ENCODE measurements around the gene DET1. TPM values are rescaled to one million over a fixed set of nuclear protein-coding genes. Genes with fewer than 3 reads are reported as not detected.
"Not testable (repeated sequence)": the region's sequence is repeated elsewhere in the genome, so short reads cannot be mapped to it uniquely, and the experiment has no call there.

The DET1 gene
- total RNA-seq, 1 donor from 2014 or later: 6.2 TPM

DNA sequence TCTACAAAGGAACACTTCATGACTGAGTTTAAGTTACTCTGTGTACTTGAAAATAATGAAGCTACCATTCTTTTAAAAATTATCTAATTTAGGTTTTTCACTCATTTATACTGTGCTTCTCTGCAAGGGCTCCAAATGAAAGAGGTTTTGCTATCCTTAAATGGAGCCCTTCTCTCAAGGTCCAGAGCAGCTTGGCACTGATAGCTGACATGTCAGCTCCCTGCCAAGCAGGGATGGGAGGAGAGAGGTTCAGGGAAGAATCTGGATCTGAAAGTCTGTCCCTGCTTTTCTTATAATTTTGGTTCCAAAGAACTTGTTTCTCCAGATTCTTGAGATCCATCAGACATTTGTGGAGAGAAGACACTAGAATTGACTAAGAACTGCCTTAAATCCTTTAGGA, 39.9 kb downstream of the DET1 start:
- intact Hi-C loops (cut with DNase I): no loop called here

DNA sequence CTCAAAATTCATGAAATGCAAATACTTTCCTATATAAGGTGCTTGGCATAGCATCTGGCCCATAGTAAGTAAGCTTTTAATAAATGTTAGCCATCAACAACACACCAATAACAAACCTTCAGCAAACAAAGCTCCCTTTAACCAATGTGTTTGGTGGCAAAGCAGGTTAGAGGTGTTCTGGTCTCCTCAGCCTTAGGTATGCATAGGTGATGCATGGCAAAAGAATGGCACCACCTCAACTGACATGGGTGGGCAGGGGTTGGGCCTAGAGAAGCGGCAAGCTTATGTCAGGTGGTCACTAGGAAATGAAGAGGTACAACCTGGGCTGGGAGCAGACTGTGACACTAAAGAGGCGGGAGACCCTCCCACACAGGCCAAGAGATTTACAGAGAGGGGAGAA, 40.8 kb downstream of the DET1 start:
- intact Hi-C loops (cut with DNase I): no loop called here

More for the DNA sequence above, 39.9 kb downstream of the DET1 start:
- no peak for DNase-seq (ENCODE audit: low spot score)

GRCh38 chr15:88504445-88504844, 42.0 kb downstream of the DET1 start:
- DNase-seq (ENCODE audit: low spot score): no peak
- intact Hi-C loops (cut with DNase I): no loop called here

More for the DNA sequence above, 40.8 kb downstream of the DET1 start:
- no peak for DNase-seq (ENCODE audit: low spot score)

DNA sequence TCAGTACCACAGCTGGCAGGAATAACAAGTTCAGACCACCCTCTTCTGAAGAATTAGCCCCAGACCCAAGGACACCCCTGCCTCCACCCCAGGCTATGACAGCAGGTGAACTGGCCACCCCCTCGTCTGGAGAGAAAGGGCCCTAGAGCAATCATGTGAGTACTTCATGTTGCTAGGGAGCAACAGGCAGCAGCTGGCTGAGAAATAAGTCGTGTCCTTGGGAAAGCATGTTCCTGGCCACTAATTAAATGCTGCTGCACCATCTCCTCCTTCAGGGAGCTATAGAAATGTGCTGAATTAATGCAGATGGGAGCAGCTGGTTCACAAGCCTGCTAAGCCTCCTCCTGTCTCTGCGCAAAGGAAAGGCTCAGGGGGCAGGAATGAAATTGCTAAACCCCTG, 47.5 kb downstream of the DET1 start:
- intact Hi-C loops (cut with DNase I): loop anchor here (5.0 kb wide), 1 partner anchor 73 kb away; no protein-coding TSS in a partner anchor
- DNase-seq (ENCODE audit: low spot score): no peak

GRCh38 chr15:88497109-88497765, 49.2 kb downstream of the DET1 start:
- no peak for DNase-seq (ENCODE audit: low spot score)
- intact Hi-C loops (cut with DNase I): loop anchor here (5.0 kb wide), 1 partner anchor 75 kb away; no protein-coding TSS in a partner anchor

- DNase-seq (ENCODE audit: low spot score): no peak
- intact Hi-C loops (cut with DNase I): no loop called here
Observed at GRCh38 chr15:88493844-88494243, 52.6 kb downstream of the DET1 start.

DNA sequence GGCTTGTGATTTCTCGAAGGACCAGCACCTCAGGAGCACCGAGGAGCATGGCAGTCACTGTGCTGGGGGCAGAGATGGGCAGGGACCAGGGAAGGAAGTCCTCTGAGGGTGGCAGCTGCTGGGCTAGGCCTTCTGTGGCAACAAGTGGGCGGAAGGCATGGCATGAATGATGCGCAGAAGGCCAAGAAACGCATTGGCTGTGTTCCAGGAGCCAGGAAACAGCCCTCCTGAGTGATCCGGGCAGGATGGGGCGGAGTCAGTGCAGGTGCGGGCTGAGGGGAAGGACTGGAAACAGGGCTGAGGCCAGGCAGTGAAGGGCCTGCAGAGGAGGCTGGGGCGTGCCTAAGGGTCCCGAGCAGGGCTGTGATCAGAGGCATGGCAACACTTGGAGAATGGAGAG, 55.3 kb downstream of the DET1 start:
- intact Hi-C loops (cut with DNase I): no loop called here
- no peak for DNase-seq (ENCODE audit: low spot score)

DNA sequence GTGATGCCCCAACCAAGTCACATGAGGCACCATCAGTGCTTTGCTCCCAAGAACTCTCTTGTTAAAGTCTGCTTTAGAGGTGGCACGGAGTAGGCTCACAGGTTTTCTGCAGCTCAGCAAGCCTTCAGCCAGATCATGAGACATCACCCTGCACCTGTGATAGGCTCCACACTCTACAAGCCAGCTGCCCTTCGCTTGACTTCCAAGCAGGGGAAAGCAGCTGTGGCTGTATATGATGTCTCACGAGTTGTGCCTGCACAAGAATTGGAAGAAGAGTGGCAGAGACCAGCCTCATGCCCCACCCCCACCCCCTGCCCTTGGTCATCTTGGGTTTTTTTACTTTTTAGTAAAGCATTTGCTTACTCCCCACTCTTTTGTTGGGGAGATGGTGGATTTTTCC, 56.4 kb downstream of the DET1 start:
- intact Hi-C loops (cut with DNase I): no loop called here
- DNase-seq (ENCODE audit: low spot score): no peak

DNA sequence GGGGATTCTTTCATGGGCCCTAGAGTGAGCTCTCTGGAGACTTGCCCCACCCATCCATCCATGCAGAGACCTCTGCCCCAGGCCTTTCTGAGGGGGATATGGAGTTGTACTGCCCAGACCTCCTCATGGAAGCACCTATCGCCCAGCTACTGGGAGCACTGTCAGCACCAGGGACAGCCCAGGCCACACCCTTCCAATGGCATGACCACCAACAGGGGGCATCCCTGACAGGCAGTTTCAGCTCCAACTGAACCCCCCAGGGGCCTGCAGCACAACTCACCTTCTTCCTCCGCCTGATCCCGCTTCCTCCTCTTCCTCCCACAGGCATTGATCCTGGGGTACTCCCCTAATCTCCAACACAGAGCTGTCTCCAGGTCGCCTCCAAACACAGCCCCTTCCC, 57.2 kb downstream of the DET1 start:
- intact Hi-C loops (cut with DNase I): no loop called here
- DNase-seq (ENCODE audit: low spot score): no peak

DNA sequence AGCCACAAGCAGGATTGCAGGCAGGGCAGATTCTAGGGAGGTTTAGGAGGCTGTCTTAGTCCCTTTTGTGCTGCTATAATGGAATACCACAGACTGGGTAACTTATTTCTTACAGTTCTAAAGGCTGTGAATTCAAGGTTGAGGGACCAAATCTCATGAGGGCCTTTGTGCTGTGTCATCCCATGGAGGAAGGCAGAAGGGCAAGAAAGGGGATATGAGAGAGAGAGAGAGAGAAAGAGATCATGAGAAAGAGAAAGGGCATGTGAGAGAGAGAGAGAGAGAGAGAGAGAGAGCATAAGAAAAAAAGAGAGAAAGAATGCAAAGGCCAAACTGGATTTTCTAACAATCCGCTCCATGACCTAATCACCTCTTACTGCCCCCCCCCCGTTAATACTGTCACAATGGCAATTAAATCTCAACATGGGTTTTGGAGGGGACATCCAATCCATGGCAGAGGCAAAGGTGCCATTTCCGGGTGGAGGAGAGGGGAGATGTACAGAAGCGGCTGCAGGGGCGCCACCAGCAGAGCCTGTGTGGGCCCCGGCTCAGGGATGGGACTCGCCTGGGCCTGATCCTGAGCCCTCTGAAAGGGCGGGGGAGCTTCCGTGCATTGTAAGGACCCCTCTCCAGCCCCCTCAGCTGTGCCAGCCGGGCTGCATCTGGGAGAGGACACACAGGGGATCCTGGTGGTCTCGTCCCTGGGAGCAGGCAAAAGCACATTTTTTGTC, 58.5 kb downstream of the DET1 start:
- no peak for DNase-seq (ENCODE audit: low spot score)
- intact Hi-C loops (cut with DNase I): no loop called here

DNA sequence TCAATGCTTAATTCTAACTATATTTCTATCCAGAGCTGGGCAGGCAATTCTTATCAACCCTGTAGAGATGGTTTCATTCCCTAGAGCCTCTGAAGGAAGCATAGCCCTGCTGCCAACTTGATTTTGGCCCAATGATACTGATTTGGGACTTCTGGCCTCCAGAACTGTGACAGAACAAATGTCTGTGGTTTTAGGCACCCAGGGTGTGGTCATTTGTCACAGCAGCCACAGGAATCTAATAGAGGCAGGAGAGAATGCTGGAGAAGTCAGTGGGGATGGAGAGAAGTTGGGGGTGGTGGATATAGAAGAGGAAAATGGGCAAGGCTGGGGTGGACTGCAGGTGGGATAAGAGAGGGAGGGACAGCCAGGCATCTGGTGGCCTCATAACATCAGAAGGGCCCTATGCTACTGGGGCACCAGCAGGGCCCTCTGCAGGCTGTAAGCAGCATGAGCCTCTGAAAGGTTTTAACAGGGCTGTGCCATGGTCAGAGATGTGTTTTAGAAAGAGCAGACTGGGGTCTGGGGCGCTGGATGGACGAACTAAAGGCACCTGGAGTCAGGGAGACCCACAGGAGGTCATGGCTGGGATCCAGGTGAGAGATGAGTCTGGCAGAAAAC, 59.2 kb downstream of the DET1 start:
- intact Hi-C loops (cut with DNase I): no loop called here
- DNase-seq (ENCODE audit: low spot score): no peak

GRCh38 chr15:88484682-88485331, 61.7 kb downstream of the DET1 start:
- intact Hi-C loops (cut with DNase I): no loop called here
- no peak for DNase-seq (ENCODE audit: low spot score)

- no peak for DNase-seq (ENCODE audit: low spot score)
- intact Hi-C loops (cut with DNase I): no loop called here
Observed at GRCh38 chr15:88482263-88482662, 64.2 kb downstream of the DET1 start.

DNA sequence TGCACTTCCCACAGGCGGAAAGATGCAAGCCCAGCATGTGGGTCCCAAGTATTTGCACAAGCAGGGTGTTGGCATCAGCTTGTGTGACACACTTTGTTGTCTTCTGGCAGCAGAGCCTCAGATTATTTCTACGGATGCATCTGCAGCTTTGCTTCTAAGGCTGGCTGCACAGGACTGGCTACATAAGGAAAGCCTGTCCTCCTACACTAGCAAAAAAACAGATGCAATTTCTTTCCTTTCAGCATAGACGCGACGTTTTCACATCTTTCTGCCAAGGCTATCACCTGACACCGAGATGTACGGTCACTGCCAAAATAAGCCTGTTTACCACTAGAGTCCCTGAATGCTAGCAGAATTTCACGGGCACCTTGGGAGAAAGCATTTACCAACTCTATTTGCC, 65.5 kb downstream of the DET1 start:
- intact Hi-C loops (cut with DNase I): no loop called here
- DNase-seq (ENCODE audit: low spot score): no peak

- intact Hi-C loops (cut with DNase I): loop anchor here (10.0 kb wide), 1 partner anchor 356 kb away; no protein-coding TSS in a partner anchor
- DNase-seq (ENCODE audit: low spot score): no peak
Observed at GRCh38 chr15:88479169-88479568, 67.3 kb downstream of the DET1 start.

GRCh38 chr15:88477904-88478303, 68.6 kb downstream of the DET1 start:
- no peak for DNase-seq (ENCODE audit: low spot score)
- intact Hi-C loops (cut with DNase I): loop anchor here (10.0 kb wide), 1 partner anchor 357 kb away; no protein-coding TSS in a partner anchor

GRCh38 chr15:88477126-88477525, 69.4 kb downstream of the DET1 start:
- no peak for DNase-seq (ENCODE audit: low spot score)
- intact Hi-C loops (cut with DNase I): loop anchor here (10.0 kb wide), 1 partner anchor 358 kb away; no protein-coding TSS in a partner anchor

- intact Hi-C loops (cut with DNase I): loop anchor here (1.0 to 10.0 kb wide), 2 partner anchors 139 to 358 kb away; no protein-coding TSS in a partner anchor
- no peak for DNase-seq (ENCODE audit: low spot score)
Observed at GRCh38 chr15:88476635-88477060, 69.8 kb downstream of the DET1 start.

GRCh38 chr15:88473661-88474293, 72.7 kb downstream of the DET1 start:
- DNase-seq (ENCODE audit: low spot score): not testable (repeated sequence)
- intact Hi-C loops (cut with DNase I): loop anchor here (10.0 kb wide), 1 partner anchor 361 kb away; no protein-coding TSS in a partner anchor

Data from cardiac septum (tissue), 1 donor.